Upper lobe of left lung (tissue), 6 donors: ENCODE data around the gene OTUB1. TPM values are rescaled to one million over a fixed set of nuclear protein-coding genes. Genes with fewer than 3 reads are reported as not detected.
A peak's percentile ranks its signal among the peaks of the same experiment; 100 is the strongest.

ENCODE experiments used
- ATAC-seq, 2 donors: fragments of 200-7000 bp; cut with Tn5 transposase; one replicate each; pipeline ENCODE4 v1.9.1; 2022; ENCODE audit warnings: mild to moderate bottlenecking in 2 of 2, moderate library complexity in 2 of 2; ENCODE audit not compliant: low FRiP score in 2 of 2
- DNase-seq, 2 donors: peaks; one replicate each; pipeline ENCODE4 v3.0.0-alpha.2; 2019 to 2020
- H3K27ac ChIP-seq, 4 donors: fragments of 200-600 bp; sonication (generic); one replicate each; pipeline ENCODE4 v1.5.1; 2016 to 2019
- H3K27me3 ChIP-seq, 4 donors: fragments of 200-600 bp; sonication (generic); one replicate each; pipeline ENCODE4 v1.5.1; 2017 to 2019
- H3K36me3 ChIP-seq, 4 donors: fragments of 200-600 bp; sonication (generic); one replicate each; pipeline ENCODE4 v1.5.1; 2016 to 2019
- H3K4me1 ChIP-seq, 4 donors: fragments of 200-600 bp; sonication (generic); one replicate each; pipeline ENCODE4 v1.5.1; 2018 to 2019
- H3K4me3 ChIP-seq, 4 donors: fragments of 200-600 bp; sonication (generic); one replicate each; pipeline ENCODE4 v1.5.1; 2017 to 2019; ENCODE audit warnings: mild to moderate bottlenecking in 2 of 4, moderate library complexity in 1 of 4
- H3K9me3 ChIP-seq, 4 donors: fragments of 200-600 bp; sonication (generic); one replicate each; pipeline ENCODE4 v1.5.1; 2018 to 2019
- CTCF ChIP-seq, 6 experiments: fragments of 450-650 bp in 4 of 6; fragments of 200-600 bp in 2 of 6; sonication (generic) in 2 of 6; IDR thresholded peaks; one replicate each; pipeline ENCODE4 v1.5.1; 2016 to 2019; ENCODE audit warnings: antibody characterized with exemption in 6 of 6
- EP300 ChIP-seq, 4 donors: sonication (generic); formaldehyde crosslinking; IDR thresholded peaks; one replicate each; pipeline ENCODE4 v1.5.1; 2017; ENCODE audit warnings: antibody characterized with exemption in 4 of 4, control low read depth in 2 of 4
- POLR2A ChIP-seq, 4 donors: fragments of 450-650 bp; IDR thresholded peaks; one replicate each; pipeline ENCODE4 v1.5.1; 2016 to 2017; ENCODE audit warnings: antibody characterized with exemption in 4 of 4, mild to moderate bottlenecking in 2 of 4
- POLR2AphosphoS5 ChIP-seq, 2 donors: sonication (generic); formaldehyde crosslinking; IDR thresholded peaks; one replicate each; pipeline ENCODE4 v1.5.1; 2017; ENCODE audit warnings: antibody characterized with exemption in 2 of 2
- WGBS, 2 donors: methylation state at CpG; one replicate each; pipeline ENCODE4 v1.1.5; 2017 to 2018; 5-methylcytosine and 5-hydroxymethylcytosine counted together
- total RNA-seq, 6 donors: library from RNA; depleted of rRNA in 4 of 6; stranded (reverse); fragments of >200 nt in 4 of 6; gene quantifications; one replicate each; pipeline versions ENCODE4 v1.1.0 to v1.2.1, GENCODE V29; 2016 to 2021
- donor health status: DM: no; HTN: no; CAD: no; lungs with moderate emphysema.
- donor health status: DM: no; HTN: yes; CAD: no; lungs with severe emphysema.

The OTUB1 gene
- total RNA-seq, 6 donors from 2014 or later = 58.6 to 95.3 (median 72.5) TPM

DNA sequence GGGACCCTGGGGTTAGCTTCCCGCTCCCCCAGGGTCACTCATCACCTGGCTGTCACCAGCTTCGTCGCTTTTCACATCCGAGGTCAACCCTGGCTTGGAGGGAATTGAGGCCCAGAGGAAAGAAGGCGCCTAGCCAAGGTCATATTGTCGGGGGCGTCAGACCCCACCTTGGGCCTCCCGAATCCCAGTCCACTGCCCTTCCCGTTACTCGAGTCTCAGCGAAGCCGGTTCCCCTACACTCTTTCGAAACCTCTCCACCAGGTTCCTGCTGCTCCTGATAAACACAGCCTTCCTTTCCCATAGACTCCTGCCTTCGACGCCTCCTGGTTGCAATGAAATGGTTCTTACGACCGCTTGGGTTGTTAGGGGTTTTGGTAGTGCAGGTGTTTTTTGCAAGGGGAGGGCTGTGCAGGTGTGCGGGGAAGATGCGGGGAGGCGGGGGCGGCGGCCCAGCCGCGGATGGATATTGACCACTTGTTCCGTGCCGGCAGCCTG is 46.8 kb upstream of the OTUB1 start:
- 3 to 4% methylated on average over 20 to 26 of the region's 26 CpGs for WGBS, 2 donors
- TF ChIP-seq CTCF (IDR thresholded peaks at IDR 0.05) (peak in 1 of 6 experiments; percentile 5), POLR2AphosphoS5 (IDR thresholded peaks at IDR 0.05) (no peak), EP300 (IDR thresholded peaks at IDR 0.05) (no peak), POLR2A (IDR thresholded peaks at IDR 0.05) (no peak)
- ATAC-seq = peak in 1 of 2 donors; percentile 3
- peak overlapping the region; percentile 42 to 83 (median 73) for H3K27ac ChIP-seq
- no peaks in the 10 kb centered on the region for H3K27me3 ChIP-seq
- H3K36me3 ChIP-seq = peaks cover 0 to 3% (median 1%) of the 10 kb centered on the region in 4 donors
- DNase-seq = peak; percentile 39 to 80
- H3K4me3 ChIP-seq = peak overlapping the region; percentile 72 to 81 (median 80)
- H3K4me1 ChIP-seq = peaks cover 5 to 24% (median 15%) of the 10 kb centered on the region in 4 donors
- no peaks in the 10 kb centered on the region for H3K9me3 ChIP-seq

- H3K4me1 ChIP-seq = peaks cover 10 to 32% (median 17%) of the 10 kb centered on the region in 4 donors
- ATAC-seq (no peak), DNase-seq (no peak)
- no peak for TF ChIP-seq EP300 (IDR thresholded peaks at IDR 0.05)
- H3K36me3 ChIP-seq = peaks cover 0 to 3% (median 1%) of the 10 kb centered on the region in 4 donors
- no peaks in the 10 kb centered on the region for H3K9me3 ChIP-seq
- H3K27me3 ChIP-seq = no peaks in the 10 kb centered on the region
- no peak overlapping the region for H3K27ac ChIP-seq
- no peak overlapping the region for H3K4me3 ChIP-seq
- 54 to 77% methylated on average over 6 of the region's 6 CpGs for WGBS, 2 donors
These were observed 45.5 kb upstream of the OTUB1 start for GRCh38 chr11:63940786-63941185.

DNA sequence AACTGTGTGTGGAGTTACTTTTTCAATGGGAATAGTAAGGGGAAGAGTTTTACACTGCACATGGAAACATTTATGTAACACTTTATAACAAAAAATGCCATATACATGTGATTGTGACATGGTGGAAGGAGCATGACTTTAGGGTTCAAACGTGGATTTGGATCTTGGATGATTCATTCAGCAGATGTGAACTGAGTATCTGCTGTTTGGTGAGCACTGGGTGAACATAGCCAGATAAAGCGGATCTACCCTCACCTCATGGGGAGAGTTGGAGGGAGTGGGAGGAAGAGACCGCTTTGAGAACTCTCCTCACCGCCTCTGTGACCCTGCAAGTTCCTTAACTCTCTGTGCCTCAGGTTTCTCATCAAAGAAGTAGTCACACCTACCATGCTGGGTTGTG is 44.3 kb upstream of the OTUB1 start:
- H3K4me1 ChIP-seq = peaks cover 10 to 34% (median 18%) of the 10 kb centered on the region in 4 donors
- 86 to 89% methylated on average over 4 of the region's 4 CpGs for WGBS, 2 donors
- no peak for DNase-seq
- TF ChIP-seq EP300 (IDR thresholded peaks at IDR 0.05) = no peak
- TF ChIP-seq CTCF (IDR thresholded peaks at IDR 0.05) = no peak
- TF ChIP-seq POLR2AphosphoS5 (IDR thresholded peaks at IDR 0.05) = no peak
- no peak for TF ChIP-seq POLR2A (IDR thresholded peaks at IDR 0.05)
- no peaks in the 10 kb centered on the region for H3K9me3 ChIP-seq
- H3K27ac ChIP-seq = no peak overlapping the region
- ATAC-seq = no peak
- no peak overlapping the region for H3K4me3 ChIP-seq
- H3K27me3 ChIP-seq = no peaks in the 10 kb centered on the region
- peaks cover 0 to 12% (median 9%) of the 10 kb centered on the region in 4 donors for H3K36me3 ChIP-seq

- Histone ChIP-seq H3K27ac (no peak overlapping the region), H3K9me3 (no peaks in the 10 kb centered on the region), H3K4me3 (no peak overlapping the region), H3K27me3 (no peaks in the 10 kb centered on the region), H3K36me3 (peaks cover 0 to 18% (median 12%) of the 10 kb centered on the region in 4 donors), H3K4me1 (peaks cover 10 to 32% (median 18%) of the 10 kb centered on the region in 4 donors)
- TF ChIP-seq CTCF (IDR thresholded peaks at IDR 0.05) = no peak
- no peak for TF ChIP-seq EP300 (IDR thresholded peaks at IDR 0.05)
- no peak for TF ChIP-seq POLR2AphosphoS5 (IDR thresholded peaks at IDR 0.05)
- no peak for TF ChIP-seq POLR2A (IDR thresholded peaks at IDR 0.05)
- ATAC-seq = no peak
- 88 to 90% methylated on average over 2 to 3 of the region's 3 CpGs for WGBS, 2 donors
- DNase-seq = no peak
These were observed 43.4 kb upstream of the OTUB1 start for GRCh38 chr11:63942803-63943202.

- no peak overlapping the region for H3K27ac ChIP-seq
- ATAC-seq = peak in 1 of 2 donors; percentile 13
- H3K9me3 ChIP-seq = no peaks in the 10 kb centered on the region
- H3K4me1 ChIP-seq = peaks cover 5 to 16% (median 8%) of the 10 kb centered on the region in 4 donors
- WGBS, 2 donors = 66 to 75% methylated on average over 2 to 8 of the region's 8 CpGs
- no peak for DNase-seq
- peaks cover 0 to 18% (median 14%) of the 10 kb centered on the region in 4 donors for H3K36me3 ChIP-seq
- H3K4me3 ChIP-seq = no peak overlapping the region
- H3K27me3 ChIP-seq = no peaks in the 10 kb centered on the region
- TF ChIP-seq POLR2A (IDR thresholded peaks at IDR 0.05) (no peak), CTCF (IDR thresholded peaks at IDR 0.05) (no peak), POLR2AphosphoS5 (IDR thresholded peaks at IDR 0.05) (no peak), EP300 (IDR thresholded peaks at IDR 0.05) (no peak)
These were observed 41.3 kb upstream of the OTUB1 start for GRCh38 chr11:63944987-63945386.
